ENCODE data around the gene CST7.

Gene CST7

GRCh38 chr20:24963672-24964505 is 14.8 kb downstream of the CST7 start:
- Histone ChIP-seq H3K27me3 (ENCODE audit: control insufficient read depth, insufficient read depth, low read length) (no peaks in the 10 kb centered on the region), H3K4me3 (ENCODE audit: low read length) (no peak overlapping the region), H3K9ac (ENCODE audit: low read length) (no peak overlapping the region), H3K9me3 (ENCODE audit: control insufficient read depth, low read length) (no peaks in the 10 kb centered on the region), H3K4me1 (ENCODE audit: control insufficient read depth, insufficient read depth, low read length) (no peaks in the 10 kb centered on the region), H3K36me3 (ENCODE audit: control insufficient read depth, insufficient read depth, low read length) (peaks cover 14% of the 10 kb centered on the region)

GRCh38 chr20:24964506-24964840 is 15.4 kb downstream of the CST7 start:
- no peak overlapping the region for H3K9ac ChIP-seq (ENCODE audit: low read length)
- H3K4me1 ChIP-seq (ENCODE audit: control insufficient read depth, insufficient read depth, low read length): no peaks in the 10 kb centered on the region
- H3K4me3 ChIP-seq (ENCODE audit: low read length): no peak overlapping the region
- no peaks in the 10 kb centered on the region for H3K27me3 ChIP-seq (ENCODE audit: control insufficient read depth, insufficient read depth, low read length)
- no peaks in the 10 kb centered on the region for H3K9me3 ChIP-seq (ENCODE audit: control insufficient read depth, low read length)
- H3K36me3 ChIP-seq (ENCODE audit: control insufficient read depth, insufficient read depth, low read length): peaks cover 14% of the 10 kb centered on the region

GRCh38 chr20:24965065-24965919 is 16.2 kb downstream of the CST7 start:
- Histone ChIP-seq H3K4me1 (ENCODE audit: control insufficient read depth, insufficient read depth, low read length) (no peaks in the 10 kb centered on the region), H3K9ac (ENCODE audit: low read length) (no peak overlapping the region), H3K36me3 (ENCODE audit: control insufficient read depth, insufficient read depth, low read length) (peaks cover 14% of the 10 kb centered on the region), H3K9me3 (ENCODE audit: control insufficient read depth, low read length) (no peaks in the 10 kb centered on the region), H3K27me3 (ENCODE audit: control insufficient read depth, insufficient read depth, low read length) (no peaks in the 10 kb centered on the region), H3K4me3 (ENCODE audit: low read length) (no peak overlapping the region)

GRCh38 chr20:24966317-24967012 is 17.4 kb downstream of the CST7 start:
- peaks cover 14% of the 10 kb centered on the region for H3K36me3 ChIP-seq (ENCODE audit: control insufficient read depth, insufficient read depth, low read length)
- H3K27me3 ChIP-seq (ENCODE audit: control insufficient read depth, insufficient read depth, low read length): no peaks in the 10 kb centered on the region
- no peak overlapping the region for H3K9ac ChIP-seq (ENCODE audit: low read length)
- H3K9me3 ChIP-seq (ENCODE audit: control insufficient read depth, low read length): no peaks in the 10 kb centered on the region
- H3K4me1 ChIP-seq (ENCODE audit: control insufficient read depth, insufficient read depth, low read length): no peaks in the 10 kb centered on the region
- no peak overlapping the region for H3K4me3 ChIP-seq (ENCODE audit: low read length)

DNA sequence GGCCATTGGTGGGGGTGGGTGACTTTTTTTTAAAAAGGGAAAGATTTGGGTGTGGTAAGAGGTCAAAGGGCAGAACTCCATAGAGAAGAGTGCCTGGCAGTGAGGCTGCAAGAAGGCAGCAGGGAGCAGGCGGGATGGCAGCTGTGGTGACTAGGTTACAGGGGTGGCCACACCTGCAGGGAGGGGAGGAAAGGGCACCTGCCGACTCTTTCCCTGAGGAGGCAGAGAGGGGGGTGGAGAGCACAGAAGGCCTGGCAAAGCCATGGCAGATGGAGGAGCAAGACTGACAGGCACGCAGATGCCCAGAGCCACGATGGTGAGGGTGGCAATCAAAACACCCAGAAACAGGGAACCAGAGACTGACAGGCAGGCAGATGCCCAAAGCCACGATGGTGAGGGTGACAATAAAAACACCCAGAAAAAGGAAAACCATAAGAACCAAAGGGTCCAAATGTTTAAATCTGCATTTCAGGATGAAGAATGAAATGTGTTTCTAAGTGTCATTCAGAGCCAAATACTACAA is 19.3 kb downstream of the CST7 start:
- Histone ChIP-seq H3K9ac (ENCODE audit: low read length) (no peak overlapping the region), H3K4me3 (ENCODE audit: low read length) (no peak overlapping the region), H3K9me3 (ENCODE audit: control insufficient read depth, low read length) (no peaks in the 10 kb centered on the region), H3K4me1 (ENCODE audit: control insufficient read depth, insufficient read depth, low read length) (no peaks in the 10 kb centered on the region), H3K36me3 (ENCODE audit: control insufficient read depth, insufficient read depth, low read length) (peaks cover 12% of the 10 kb centered on the region), H3K27me3 (ENCODE audit: control insufficient read depth, insufficient read depth, low read length) (no peaks in the 10 kb centered on the region)

DNA sequence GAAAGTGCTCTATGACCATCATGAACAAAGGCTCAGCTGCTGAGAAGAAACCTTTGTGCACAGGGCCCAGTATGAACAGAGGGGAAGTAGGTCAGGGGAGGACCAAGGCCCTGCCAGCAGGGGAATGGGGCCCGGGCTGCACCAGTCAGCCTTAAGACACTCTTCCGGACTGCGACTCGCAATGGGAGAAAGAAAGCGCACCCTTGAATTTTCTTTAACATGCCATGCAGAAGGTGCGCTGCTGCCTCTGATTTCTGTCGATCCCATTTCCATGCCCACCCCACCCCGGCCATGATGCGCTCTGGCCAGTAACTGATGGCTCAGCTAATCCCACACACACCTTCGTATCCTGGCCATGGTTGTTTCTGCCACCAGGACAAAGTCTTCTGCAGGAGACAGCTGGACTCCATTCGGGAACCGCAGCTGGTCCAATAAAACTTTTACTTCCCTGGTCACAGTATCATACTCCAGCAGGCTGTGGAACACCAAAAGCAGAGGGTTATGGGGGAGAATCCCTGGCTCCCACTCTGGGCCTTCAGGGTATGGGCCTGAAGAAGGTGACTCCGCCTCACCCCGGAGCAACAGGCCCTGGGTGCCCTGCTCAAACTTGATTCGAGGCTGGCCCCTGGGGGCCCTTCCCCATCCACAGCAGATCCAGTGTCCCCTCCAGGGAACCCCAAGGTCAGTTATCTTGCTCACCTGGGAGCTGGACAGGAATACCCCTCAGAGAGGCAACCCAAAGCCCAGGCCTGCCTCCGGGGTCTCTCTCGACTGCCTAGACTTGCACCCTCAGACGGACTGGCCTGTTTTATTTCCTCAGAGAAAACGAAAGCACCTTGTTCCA is 20.3 kb downstream of the CST7 start:
- Histone ChIP-seq H3K9me3 (ENCODE audit: control insufficient read depth, low read length) (no peaks in the 10 kb centered on the region), H3K9ac (ENCODE audit: low read length) (no peak overlapping the region), H3K36me3 (ENCODE audit: control insufficient read depth, insufficient read depth, low read length) (peaks cover 6% of the 10 kb centered on the region), H3K27me3 (ENCODE audit: control insufficient read depth, insufficient read depth, low read length) (no peaks in the 10 kb centered on the region), H3K4me3 (ENCODE audit: low read length) (no peak overlapping the region), H3K4me1 (ENCODE audit: control insufficient read depth, insufficient read depth, low read length) (no peaks in the 10 kb centered on the region)

- H3K9ac ChIP-seq (ENCODE audit: low read length): no peak overlapping the region
- no peaks in the 10 kb centered on the region for H3K4me1 ChIP-seq (ENCODE audit: control insufficient read depth, insufficient read depth, low read length)
- peaks cover 6% of the 10 kb centered on the region for H3K36me3 ChIP-seq (ENCODE audit: control insufficient read depth, insufficient read depth, low read length)
- no peak overlapping the region for H3K4me3 ChIP-seq (ENCODE audit: low read length)
- no peaks in the 10 kb centered on the region for H3K9me3 ChIP-seq (ENCODE audit: control insufficient read depth, low read length)
- H3K27me3 ChIP-seq (ENCODE audit: control insufficient read depth, insufficient read depth, low read length): no peaks in the 10 kb centered on the region
Measured at GRCh38 chr20:24970030-24970553, 21.0 kb downstream of the CST7 start.

DNA sequence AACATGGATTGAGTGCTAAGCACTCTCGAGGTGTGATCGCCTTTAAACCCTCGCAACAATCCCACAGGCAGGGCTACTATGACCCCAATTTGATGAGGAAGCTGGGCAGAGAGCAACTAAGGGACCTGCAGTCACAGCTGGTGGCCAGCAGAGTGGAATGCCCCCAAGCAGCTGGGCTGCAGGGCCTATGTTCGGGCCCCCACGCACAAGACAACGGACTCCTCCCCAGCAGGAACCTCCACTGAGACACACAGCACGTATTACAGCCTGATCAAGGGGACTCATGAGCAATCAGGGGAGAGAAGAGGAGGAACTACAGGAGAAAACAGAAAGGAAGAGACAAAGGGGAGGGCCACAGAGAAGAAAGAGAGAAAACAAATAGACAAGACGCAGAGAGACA is 21.7 kb downstream of the CST7 start:
- H3K27me3 ChIP-seq (ENCODE audit: control insufficient read depth, insufficient read depth, low read length): no peaks in the 10 kb centered on the region
- H3K36me3 ChIP-seq (ENCODE audit: control insufficient read depth, insufficient read depth, low read length): peaks cover 6% of the 10 kb centered on the region
- H3K4me3 ChIP-seq (ENCODE audit: low read length): no peak overlapping the region
- H3K4me1 ChIP-seq (ENCODE audit: control insufficient read depth, insufficient read depth, low read length): no peaks in the 10 kb centered on the region
- H3K9ac ChIP-seq (ENCODE audit: low read length): no peak overlapping the region
- no peaks in the 10 kb centered on the region for H3K9me3 ChIP-seq (ENCODE audit: control insufficient read depth, low read length)

DNA sequence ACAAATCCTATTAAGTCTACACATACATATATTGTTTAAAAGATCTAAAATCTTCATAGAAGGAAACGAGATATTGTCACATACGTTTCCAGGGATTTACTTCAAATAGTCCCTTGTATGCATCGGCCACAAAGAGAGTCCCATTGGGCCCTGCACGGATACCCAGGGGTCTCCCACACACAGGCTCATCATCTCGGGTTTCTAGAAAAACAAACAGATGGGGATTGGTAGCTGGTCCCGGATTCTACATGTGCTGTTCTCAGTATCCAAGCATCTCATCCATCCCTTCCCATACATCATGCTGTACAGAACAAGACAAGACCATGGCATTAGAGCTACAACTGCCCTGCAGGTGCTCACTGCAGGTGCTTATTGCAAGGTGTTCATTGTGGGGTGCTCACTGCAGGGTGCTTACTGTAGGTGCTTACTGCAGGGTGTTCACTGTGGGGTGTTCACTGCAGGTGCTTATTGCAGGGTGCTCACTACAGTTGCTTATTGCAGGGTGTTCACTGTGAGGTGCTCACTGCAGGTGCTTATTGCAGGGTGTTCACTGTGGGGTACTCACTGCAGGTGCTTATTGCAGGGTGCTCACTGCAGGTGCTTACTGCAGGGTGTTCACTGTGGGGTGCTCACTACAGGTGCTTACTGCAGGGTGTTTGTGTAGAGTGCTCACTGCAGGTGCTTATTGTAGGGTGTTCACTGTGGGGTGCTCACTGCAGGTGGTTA is 22.5 kb downstream of the CST7 start:
- Histone ChIP-seq H3K4me3 (ENCODE audit: low read length) (no peak overlapping the region), H3K27me3 (ENCODE audit: control insufficient read depth, insufficient read depth, low read length) (no peaks in the 10 kb centered on the region), H3K36me3 (ENCODE audit: control insufficient read depth, insufficient read depth, low read length) (peaks cover 6% of the 10 kb centered on the region), H3K4me1 (ENCODE audit: control insufficient read depth, insufficient read depth, low read length) (no peaks in the 10 kb centered on the region), H3K9ac (ENCODE audit: low read length) (no peak overlapping the region), H3K9me3 (ENCODE audit: control insufficient read depth, low read length) (no peaks in the 10 kb centered on the region)

GRCh38 chr20:24972341-24972740 is 23.3 kb downstream of the CST7 start:
- no peaks in the 10 kb centered on the region for H3K27me3 ChIP-seq (ENCODE audit: control insufficient read depth, insufficient read depth, low read length)
- no peaks in the 10 kb centered on the region for H3K9me3 ChIP-seq (ENCODE audit: control insufficient read depth, low read length)
- peaks cover 6% of the 10 kb centered on the region for H3K36me3 ChIP-seq (ENCODE audit: control insufficient read depth, insufficient read depth, low read length)
- H3K9ac ChIP-seq (ENCODE audit: low read length): no peak overlapping the region
- H3K4me1 ChIP-seq (ENCODE audit: control insufficient read depth, insufficient read depth, low read length): no peaks in the 10 kb centered on the region
- no peak overlapping the region for H3K4me3 ChIP-seq (ENCODE audit: low read length)

DNA sequence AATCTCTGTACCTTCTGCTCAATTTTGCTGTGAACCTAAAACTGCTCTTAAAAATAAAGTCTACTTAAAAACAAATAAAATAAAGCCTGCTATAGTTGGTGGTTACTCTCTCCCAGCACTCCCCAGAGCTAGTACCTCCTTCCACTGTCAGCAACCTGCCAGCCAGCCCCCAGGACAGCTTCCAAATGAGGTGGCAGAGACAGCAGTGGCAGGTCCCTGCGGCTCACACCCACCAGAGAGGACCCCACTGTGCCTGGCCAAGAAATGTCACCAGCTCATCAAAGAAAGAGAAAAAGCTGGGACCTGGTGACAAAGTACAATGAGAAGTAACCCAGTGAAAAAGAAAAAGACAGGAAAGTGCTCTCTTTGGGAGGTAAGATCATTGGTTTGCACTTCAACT is 28.3 kb downstream of the CST7 start:
- H3K36me3 ChIP-seq (ENCODE audit: control insufficient read depth, insufficient read depth, low read length): peaks cover 13% of the 10 kb centered on the region

More for the DNA sequence above, 28.3 kb downstream of the CST7 start:
- H3K4me1 ChIP-seq (ENCODE audit: control insufficient read depth, insufficient read depth, low read length): no peaks in the 10 kb centered on the region
- H3K9ac ChIP-seq (ENCODE audit: low read length): no peak overlapping the region
- H3K4me3 ChIP-seq (ENCODE audit: low read length): no peak overlapping the region
- H3K27me3 ChIP-seq (ENCODE audit: control insufficient read depth, insufficient read depth, low read length): no peaks in the 10 kb centered on the region
- peaks cover 4% of the 10 kb centered on the region for H3K9me3 ChIP-seq (ENCODE audit: control insufficient read depth, low read length)

All from mucosa of stomach (tissue), 1 donor.